Fibroblast of skin of left biceps (primary cell): ENCODE data around the gene FAM210A.

Experiments
- DNase-seq, 2 experiments: peaks; one replicate each; pipeline ENCODE4 v3.0.0-alpha.2; 2013; ENCODE audit warnings: low read depth in 2 of 2

Gene FAM210A

DNA sequence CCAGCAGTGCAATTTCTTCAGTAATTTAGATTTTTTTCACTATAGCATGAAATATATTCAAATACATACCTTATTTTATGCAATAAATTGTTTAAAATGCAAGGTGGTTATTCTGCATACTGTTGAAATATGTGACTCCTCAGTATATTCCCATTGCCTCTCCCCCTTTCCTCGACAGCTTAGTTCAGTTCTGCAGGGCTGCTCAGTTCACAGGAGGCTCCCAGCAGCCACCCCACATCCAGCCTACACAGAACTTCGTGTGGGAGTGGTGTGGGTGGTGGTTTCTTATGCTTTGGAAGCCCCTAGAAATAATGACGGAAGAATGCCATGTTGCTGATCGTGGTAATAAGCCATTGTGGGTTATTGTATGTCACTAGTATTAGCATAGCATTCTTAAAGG is 79.7 kb downstream of the FAM210A start:
- DNase-seq = no peak

DNA sequence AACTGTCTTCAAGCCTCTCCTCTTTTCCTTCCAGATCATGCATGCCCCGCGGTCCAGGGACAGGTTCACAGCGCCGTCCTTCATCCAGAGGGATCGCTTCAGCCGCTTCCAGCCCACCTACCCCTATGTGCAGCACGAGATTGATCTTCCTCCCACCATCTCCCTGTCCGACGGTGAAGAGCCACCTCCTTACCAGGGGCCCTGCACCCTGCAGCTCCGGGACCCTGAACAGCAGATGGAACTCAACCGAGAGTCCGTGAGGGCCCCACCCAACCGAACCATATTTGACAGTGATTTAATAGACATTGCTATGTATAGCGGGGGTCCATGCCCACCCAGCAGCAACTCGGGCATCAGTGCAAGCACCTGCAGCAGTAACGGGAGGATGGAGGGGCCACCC is 81.3 kb downstream of the FAM210A start:
- DNase-seq = no peak

DNA sequence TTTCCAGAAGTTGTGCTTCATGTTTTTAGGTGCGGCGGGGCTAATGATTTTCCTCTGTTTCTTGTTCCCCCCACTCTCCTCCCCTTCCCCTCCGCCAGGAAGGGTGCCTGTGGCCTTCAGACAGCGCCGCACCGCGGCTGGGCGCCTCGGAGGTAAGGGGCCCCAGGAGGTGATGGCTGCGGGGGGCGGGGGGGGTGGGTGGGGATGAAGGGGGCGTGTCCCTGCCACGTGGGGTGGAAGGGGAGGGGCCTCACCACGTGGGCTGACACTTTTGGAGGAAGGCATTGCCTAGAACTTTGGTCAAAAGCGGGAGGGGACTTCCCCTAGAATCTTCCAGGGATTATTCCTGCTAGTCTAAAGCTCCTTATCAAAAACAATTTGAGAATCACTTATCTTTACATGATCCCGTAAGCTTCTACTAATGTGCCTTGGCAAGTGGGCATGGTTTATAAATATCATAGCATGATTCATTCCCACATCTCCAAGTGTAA is 83.1 kb downstream of the FAM210A start:
- DNase-seq = no peak

DNA sequence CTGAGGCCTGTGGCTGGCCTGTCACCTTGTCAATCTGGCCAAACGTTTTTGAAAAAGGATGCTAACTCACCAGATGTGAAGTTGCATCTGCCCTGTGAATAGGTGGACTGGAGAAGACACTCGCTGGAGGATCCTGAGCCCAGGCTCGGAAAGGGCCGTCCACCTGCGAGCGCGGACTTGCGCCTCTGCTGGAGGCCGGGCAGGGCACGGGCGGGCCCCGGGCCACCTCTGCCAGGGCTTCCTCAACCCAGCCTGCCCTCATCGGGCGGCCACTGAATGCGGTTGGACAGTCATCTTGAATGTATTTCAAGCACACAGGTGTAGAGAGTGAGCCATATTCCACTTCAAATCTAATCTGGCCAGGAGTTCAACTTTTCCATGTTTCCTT is 83.9 kb downstream of the FAM210A start:
- DNase-seq = no peak

DNA sequence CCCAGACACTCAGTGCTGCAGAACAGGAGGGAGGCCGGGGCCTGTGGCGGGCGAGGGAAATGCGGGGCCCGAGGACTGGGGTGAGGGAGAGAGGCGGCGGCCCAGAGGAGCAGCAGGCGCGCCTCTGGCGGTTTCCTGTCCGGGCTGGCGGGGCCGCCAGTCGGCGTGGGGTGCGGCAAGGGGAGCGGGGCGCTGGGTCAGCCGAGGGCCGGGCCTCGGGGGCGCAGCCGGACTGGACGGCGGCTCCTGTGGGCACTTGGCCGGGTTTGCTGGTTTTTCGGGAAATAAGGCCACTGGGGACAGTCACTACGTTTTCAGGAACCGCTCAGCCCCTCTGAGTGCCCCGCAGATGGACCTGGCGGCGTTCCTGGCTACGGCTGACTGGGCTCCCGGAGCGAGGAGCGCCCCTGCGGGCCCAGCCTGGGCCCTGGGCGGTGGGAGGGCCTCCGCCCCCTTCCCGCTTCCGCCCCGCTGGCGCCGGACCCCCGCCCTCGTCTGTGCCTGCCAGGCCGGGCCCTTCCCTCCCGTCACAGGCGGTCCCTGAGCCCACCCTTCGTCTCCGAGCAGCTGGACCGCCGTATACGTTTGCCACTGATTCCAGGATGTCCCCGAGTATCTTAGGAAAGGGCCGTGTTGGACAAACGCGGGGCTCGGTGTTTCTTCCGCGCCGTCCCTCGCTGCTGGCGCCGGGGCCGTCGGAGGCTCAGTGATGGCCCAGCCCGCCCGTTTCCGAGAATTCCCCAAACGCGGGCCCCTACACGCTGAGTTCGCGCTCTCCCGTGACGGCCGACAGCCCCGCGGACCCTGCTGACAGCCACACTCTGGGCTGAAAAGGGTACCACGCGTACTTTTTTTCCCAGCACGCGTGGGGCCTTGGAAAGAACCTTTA is 84.6 kb downstream of the FAM210A start:
- no peak for DNase-seq

DNA sequence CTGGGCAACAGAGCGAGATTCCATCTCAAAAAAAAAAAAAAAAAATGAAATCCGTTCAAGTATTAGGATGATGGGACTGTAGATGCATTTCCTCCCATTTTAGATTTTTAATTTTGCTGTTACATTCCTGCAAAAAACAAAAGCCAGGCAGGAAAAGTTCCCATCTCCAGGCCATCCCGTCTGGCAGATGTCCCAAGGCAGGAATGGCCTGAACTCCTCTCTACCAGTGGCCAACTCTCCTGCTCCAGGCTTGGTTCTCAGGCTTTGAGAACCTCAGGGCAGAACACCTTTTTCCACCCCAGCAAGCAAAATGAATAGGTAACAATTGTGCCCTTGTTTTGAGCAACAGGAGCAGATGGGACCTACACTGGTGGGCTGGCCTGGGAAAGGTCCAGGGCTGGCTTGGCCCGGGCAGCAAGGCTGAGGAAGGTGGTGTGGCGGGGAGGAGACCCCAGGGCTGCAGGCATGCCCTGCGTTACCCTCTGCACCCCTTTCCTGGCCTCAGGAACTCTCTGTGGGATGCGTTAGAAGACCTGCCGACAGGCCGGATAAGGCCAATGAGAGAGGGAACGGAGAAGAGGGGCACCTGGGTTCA is 86.0 kb downstream of the FAM210A start:
- DNase-seq = no peak

DNA sequence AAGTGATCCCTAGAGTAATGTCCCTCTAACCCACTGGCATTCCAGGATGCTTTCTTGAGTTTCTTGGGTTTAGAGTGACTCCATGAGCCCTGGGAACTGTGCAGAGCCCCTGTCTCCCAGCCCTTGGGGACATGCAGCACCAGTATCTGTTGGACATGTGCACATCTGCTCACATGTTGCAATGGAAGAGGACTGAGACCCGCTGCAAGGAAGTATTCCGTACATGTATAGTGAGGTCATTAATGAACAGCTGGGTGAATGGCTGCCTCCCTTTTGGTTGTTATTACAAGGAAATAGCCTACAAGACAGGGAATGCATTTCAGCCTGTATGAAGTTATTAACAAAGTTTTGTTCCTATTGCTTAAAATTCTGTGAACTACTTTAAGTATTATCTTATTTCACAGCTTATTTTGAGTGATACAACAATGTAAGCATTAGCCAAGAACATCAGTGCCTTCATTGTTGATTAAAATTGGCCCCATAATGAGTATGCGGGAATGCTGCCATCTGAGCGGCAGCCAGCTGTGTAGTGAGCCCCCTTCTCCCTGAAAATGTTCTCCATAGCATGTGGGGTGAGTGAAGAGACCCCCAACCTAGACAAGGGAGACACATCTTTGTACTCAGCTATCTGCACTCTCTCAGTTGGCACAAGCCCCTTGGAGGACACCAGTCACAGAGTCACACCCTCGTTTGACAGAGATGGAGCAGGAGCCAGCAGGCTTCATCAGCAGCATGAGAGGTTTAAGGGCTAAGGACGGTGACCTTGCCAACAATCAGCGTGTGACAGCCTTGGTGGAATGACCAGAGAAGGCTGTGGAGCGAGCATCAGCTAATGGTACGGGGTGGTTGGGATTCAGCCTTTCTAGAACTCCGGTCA is 87.4 kb downstream of the FAM210A start:
- no peak for DNase-seq

DNA sequence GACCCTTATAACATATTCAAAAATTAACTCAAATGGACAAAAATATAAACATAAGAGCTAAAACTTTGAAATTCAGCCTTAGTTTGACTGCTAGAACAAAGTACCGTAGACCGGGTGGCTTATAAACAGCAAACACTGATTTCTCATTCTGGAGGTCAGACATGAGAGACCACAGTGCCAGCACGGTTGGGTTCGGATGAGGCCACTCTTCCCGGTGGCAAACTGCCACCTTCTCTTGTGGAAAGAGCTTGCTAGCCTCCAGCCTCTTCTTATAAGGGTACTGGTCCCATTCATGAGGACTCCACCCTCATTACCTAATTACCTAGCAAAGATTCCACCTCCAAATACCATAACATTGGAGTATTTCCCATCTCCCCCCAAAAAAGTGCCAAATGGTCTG is 91.3 kb downstream of the FAM210A start:
- no peak for DNase-seq

DNA sequence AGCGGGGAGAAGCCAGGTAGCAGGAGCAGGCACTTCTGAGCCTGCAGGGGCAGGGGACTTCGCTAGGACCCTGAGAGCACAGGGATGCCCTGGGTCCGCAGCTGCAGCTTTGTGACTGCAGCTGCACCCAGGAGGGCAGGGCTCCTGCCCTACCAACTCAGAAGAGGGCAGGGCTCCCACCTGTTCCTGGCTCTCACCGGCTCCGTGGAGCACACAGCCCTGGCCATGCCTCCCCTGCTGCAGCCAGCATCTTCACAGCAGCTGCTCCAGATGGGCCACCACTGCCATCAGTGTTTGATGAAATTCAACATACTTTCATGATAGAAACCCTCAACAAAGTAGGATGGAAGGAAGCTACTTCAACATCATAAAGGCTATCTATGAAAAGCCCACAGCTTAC is 92.7 kb downstream of the FAM210A start:
- DNase-seq = no peak

DNA sequence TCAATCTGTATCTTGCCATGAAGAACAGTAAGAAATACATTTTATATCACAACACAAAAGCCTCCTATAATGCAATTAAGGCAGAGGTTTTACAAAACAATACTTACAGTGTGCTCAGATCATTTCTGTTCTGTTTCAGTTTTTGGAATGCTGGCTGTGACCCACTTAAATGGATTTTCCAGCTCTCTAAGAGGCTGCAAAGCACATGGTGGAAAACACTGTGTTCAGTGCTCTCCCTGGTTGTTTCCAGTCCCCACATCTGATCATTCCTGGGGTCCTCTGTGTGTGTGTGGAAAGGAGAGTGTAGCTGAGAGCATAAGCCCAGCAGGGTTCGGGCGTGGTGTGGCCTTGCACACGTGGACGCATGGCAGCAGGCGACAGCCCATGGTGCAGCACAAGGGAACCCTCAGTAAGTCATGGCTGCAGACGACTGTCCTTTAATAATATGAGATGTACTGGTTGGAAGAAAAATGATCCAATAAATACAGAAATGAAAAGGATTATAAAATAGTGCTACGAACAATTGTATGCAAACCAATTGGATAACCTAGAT is 95.6 kb downstream of the FAM210A start:
- DNase-seq = no peak

DNA sequence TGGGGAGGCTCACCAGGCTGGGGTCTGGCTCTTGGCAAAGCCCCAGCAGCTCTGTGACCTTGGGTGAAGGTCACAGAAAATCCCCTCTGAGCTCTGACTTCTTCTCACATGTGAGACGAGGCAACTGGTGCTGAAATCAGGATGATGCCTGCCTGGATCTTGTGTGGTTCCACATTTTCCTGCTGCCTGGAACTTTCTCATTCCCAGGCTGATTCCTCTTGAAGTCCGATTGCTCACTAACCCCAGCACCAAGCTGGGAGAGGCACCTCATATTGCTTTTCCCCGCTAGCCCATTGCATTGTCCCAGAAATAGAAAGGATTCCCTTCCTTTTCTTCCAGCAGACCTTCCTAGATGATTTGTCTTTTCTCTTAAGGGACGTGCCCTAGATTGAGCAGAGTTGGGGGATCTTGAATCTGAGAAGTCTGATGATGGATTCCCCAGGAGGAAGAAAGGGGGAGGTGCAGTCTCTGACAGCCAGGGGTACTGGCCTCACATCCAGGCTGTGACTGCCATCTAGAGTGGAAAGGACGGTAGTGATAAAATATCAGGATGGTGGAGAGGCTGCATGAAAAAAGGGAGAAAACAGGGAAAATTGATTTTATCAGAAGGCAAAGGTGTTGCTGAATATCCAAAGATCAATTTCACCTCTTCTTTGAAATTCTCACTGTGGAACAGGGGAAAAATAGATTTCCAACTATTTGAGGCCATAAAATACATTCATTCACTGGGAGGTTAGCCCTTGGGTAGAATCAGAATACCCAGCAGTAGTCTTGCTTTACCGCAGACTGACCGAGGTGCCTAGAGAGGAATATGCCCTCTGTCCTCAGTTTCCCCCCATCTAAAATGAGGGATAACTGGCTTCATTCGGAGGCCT is 96.3 kb downstream of the FAM210A start:
- DNase-seq = peak; percentile 8 to 14

DNA sequence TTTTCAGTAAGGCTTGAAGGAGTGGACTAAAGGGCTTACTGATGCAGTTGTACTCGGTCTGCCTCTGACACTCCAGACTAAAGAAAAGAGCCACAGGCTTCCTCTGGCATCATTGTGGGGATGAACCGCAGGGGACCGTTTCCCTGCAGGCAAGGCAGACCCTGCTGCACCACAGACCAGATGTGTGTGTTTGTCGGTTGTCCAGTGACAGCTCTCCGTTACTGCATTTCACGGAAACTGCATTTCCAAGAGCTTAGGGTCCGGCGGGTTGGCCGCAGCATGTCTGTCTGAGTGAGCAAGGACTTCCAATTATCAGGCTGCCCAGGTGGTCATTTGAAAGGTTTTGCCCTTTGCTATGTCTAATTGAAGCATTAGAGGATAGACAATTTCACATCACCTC is 98.1 kb downstream of the FAM210A start:
- no peak for DNase-seq

DNA sequence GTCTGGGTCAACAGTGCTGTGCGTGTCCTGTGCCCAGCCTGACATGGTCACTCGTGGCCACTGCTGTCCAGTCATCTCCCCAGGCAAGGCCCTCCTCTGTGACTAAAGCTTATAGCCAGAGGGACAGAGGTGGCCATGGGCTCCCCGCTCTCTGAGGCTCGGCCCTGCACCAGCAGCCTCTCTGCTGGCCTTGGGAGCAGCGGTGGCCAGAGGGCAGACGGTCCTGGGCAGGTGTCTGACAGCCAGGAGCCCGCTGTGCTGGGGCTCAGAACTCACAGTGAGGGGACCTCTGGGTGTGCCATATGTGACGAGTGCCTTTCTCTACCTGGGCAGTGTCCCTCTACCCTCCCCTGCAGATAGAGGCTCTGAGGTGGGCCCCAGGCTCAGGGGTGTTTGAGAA is 98.7 kb downstream of the FAM210A start:
- DNase-seq = no peak

DNA sequence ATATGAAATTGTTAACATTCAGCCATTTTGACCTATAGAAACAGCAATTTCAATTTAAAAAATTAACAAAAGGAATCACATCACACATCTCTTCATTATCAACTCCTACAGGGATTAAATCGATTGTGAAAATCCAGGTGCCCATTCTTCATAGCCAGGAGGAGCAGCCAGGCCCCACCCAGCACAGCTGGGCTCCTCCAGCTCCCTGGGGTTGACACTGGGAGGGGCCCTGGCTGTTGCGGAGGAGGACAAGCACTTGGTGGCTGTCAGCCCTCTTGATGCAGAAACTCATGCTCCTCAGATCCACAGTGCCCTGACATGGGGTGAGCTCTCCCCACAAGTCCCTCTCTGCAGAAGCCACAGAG is 99.8 kb downstream of the FAM210A start:
- DNase-seq = no peak

DNA sequence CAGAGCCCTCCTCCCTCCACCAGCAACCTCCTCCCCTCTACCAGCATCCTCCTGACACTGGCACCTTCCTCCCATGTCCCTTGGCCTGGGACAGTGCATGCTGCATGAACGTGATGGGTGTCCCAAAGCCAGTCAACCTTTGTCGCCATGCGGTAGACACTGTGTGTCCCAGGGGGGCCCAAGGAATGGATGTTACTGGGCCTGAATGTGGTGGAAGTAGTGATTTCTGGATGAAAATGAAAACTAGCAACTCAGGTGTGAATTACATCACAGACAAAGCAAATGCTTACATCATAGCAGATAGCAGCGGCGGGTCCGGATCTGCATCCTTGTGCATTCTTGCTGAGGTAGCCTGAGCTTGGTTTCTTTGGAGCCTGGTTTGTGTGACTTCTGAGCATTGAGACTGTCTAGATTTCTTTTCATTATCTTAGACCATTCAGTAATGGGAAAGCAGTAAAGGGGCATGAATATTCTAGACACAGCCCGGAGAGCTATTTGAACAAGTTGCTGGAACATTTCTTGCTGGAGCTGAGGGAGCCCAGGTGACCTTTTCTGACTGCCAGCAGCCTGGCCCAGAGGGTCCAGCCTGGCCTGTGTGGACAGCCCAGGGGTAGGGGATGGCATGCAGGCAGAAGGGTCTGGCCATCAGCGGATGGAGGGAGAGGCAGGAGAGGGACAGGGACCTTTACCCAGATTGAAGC is 100.4 kb downstream of the FAM210A start:
- no peak for DNase-seq

DNA sequence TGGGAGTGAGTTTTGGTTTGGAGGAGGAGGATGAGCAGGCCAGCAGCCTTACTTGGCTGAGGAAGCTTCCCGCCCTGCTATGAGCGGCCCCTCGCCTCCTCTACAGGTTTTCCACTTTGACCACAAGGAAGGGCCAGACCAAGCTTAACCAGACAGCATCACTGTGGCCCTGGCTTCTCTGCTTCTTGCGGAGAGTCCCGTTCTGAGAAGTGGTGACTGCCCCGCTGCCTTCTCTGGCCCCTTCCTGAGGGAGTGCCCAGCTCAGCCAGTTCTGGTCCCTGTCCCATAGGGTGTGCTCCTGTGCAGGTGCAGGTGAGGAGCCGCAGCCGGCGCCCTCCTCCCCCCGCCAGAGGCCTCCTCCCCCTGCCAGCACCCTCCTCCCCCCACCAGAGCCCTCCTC is 101.0 kb downstream of the FAM210A start:
- DNase-seq = no peak

DNA sequence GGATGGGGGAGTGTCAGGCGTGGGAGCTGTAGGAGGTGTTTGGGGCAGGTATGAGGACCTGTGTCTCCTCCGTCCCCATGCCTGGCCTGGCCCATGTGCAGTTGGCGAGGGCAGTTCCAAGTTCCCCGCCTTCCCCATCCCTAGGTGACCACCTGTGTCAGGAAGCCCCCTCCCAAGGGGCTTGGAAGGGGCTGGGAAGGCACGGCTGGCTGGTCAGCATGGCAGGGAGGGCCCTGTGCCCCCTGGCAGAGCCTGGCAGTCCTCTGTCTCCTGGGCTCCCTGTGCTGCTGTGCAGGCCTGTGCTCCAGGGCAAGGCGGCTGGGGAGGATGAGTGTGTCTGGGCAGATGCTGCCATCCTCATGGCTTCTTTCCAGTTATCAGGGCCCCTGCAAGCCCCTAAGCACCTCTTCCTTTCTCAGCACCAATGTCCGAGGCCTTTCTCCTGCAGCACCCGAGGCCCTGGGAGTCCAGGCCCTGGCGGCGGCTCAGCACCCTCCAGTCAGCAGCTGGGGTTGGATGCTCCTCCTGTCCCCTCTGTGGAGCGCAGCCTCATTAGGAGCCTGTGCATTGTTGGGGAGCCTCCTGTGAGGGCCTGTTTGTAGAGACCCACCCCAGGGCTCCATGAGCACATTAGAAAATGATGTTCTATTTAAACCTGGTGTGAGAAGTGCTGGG is 101.7 kb downstream of the FAM210A start:
- DNase-seq = no peak

DNA sequence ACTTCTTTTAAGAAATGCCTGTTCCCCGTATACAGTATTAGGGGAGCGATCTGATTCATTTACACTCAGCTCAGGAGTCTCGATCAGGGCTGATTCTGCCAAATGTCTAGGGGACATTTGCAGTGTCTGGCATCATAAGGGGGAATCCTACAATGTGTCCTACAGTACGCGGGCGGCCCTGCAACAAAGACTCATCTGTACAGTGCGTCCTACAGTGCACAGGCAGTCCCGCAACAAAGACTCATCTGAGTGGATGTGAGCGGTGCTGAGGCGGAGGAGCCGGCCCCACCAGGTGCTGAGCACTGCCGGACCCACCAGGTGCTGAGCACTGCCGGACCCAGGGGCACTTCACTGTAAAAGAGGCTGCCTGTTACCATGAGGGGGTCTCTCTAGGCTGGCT is 102.5 kb downstream of the FAM210A start:
- no peak for DNase-seq

DNA sequence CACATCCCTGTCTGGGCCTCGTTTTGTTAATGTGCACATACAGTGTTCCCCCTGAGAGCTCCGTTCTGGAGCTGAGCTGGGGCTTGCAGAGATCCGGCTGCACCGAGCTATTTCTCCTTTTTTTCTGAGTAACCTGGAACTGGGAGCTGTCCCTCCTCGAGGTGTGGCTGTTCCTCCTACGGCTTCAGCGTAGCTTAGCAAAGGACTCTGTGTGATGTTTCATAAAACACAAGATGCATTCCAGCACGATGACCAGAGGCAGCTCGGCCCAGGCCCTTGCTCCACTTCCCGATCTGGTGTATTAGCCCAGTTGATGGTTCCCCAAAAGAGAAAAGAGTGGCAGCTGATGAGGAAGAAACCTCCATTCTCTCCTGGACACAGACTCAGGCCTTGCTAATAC is 103.0 kb downstream of the FAM210A start:
- DNase-seq = no peak

DNA sequence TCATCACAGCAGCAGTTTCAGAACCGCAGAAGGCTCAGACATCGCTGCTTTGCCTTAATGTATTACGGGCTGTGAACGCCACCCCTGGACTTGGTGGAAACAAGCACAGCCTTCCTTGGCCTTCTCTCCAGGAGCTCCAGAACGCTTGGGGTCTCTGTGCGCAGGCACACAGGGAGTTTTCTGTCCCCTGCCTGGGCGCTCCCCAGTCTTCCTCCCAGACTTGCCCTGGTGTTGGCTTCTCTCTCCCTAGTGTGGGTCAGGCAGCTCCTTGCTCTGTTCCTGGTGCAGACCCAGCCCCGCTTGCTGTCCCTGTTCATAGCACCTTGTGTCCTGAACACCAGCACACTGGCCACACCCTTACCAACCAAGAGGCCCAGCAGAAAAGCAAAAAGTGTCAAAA is 103.6 kb downstream of the FAM210A start:
- no peak for DNase-seq
